Measurements from ENCODE around the gene LEFTY2.
"Not testable (repeated sequence)": the region's sequence is repeated elsewhere in the genome, so short reads cannot be mapped to it uniquely, and the experiment has no call there.

The LEFTY2 gene, protein sequence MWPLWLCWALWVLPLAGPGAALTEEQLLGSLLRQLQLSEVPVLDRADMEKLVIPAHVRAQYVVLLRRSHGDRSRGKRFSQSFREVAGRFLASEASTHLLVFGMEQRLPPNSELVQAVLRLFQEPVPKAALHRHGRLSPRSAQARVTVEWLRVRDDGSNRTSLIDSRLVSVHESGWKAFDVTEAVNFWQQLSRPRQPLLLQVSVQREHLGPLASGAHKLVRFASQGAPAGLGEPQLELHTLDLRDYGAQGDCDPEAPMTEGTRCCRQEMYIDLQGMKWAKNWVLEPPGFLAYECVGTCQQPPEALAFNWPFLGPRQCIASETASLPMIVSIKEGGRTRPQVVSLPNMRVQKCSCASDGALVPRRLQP

DNA sequence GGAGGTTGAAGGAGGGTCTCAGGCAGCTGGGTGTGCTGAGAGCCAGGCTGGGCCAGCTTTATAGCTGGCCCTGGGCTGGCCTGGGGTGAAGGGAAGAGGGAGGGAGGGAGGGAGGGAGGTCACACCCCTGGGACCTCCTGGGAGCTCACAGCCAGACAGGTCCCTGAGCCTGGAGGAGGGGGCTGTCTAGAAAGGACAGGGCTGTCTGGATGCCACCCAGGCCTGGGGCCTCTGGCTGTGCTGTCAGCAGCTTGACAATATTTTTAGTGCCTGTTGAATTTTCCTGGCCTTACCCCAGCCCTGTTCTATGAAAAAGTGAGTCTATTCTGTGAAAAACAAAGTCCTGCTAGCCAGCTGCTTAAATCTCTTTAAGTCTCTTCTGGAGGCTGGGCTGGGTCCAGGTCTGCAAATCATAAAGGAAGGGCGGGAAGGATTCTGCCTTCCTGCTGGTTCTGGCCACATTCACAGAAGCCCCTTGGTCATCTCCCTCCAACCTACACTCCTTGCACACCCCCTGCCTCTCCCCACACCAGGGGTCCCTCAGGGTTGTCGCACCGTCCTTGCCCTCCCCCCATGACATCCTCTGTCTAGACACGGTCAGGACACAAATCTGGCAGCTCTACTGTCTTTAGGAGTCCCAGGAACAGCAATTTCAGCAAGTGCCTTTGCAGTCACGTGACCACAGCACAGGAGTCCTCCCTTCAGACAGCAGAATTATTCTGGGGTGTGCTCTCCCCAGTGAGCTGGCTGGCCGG lies at the start of gene LEFTY2:
Gene LEFTY2, minus strand, starts transcription at position 34 of the 755 bp plus-strand sequence. CDS start 80 bp downstream, outside the sequence.
- DNase-seq (ENCODE audit: low read depth), result no peak

DNA sequence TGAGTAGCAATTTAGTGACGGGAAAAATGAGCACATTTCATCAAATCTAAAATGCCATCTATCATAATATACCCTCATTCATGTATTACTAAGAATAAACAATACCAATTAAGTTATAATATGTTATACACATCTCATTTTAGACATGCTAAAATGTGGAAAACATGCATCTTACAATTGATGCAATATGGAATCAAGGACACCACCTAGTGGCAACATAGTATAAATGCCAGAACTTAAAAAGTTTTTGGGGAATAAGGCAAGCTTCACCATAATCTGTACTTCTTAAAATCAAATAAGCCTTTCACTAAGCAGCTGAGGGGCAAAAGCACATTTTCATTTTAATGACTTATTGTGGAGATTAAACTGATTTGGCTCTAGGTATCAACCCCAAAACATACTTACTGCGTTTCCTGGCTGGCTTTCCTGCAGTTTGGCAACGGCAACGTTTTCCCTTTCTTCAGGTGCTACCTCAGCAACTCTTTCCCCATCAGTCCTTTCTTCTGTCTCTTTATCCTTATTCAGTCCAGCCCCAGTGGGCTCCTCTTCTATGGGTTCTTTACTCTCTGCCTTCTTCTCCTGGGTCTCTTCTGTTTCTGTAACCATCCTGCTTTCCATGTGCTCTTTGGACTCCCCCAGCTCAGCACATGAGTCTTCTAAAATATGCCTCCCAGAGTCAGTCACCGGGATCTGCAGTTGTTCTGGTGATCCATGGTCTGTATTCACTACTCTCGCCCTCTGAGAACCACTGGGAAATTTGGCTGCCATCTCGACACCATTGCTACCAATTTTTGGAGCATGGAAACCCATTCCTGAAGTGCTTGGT lies 46.7 kb upstream of the LEFTY2 start:
- DNase-seq (ENCODE audit: low read depth), result no peak

- DNase-seq (ENCODE audit: low read depth), result no peak
These were observed 40.7 kb upstream of the LEFTY2 start for GRCh38 chr1:225981714-225982113.

GRCh38 chr1:225980005-225980836 lies 39.2 kb upstream of the LEFTY2 start:
- no peak for DNase-seq (ENCODE audit: low read depth)

- no peak for DNase-seq (ENCODE audit: low read depth)
These were observed 38.4 kb upstream of the LEFTY2 start for GRCh38 chr1:225979421-225979820.

- DNase-seq (ENCODE audit: low read depth), result no peak
These were observed 37.1 kb upstream of the LEFTY2 start for GRCh38 chr1:225977937-225978748.

- not testable (repeated sequence) for DNase-seq (ENCODE audit: low read depth)
These were observed 34.1 kb upstream of the LEFTY2 start for GRCh38 chr1:225975146-225975545.

- DNase-seq (ENCODE audit: low read depth), result no peak
These were observed 33.4 kb upstream of the LEFTY2 start for GRCh38 chr1:225974454-225974853.

- DNase-seq (ENCODE audit: low read depth), result no peak
These were observed 32.1 kb upstream of the LEFTY2 start for GRCh38 chr1:225973158-225973557.

GRCh38 chr1:225972344-225973152 lies 31.5 kb upstream of the LEFTY2 start:
- no peak for DNase-seq (ENCODE audit: low read depth)

DNA sequence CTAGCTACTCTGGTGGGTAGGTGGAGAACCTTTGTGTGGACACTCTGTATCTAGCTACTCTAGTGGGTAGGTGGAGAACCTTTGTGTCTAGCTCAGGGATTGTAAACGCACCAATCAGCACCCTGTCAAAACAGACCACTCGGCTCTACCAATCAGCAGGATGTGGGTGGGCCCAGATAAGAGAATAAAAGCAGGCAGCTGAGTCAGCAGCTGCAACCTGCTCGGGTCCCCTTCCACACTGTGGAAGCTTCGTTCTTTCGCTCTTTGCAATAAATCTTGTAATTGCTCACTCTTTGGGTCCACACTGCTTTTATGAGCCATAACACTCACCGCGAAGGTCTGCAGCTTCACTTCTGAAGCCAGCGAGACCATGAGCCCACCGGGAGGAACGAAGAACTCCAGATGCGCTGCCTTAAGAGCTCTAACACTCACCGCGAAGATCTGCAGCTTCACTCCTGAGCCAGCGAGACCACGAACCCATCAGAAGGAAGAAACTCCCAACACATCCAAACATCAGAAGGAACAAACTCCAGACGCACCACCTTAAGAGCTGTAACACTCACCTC lies 29.7 kb upstream of the LEFTY2 start:
- not testable (repeated sequence) for DNase-seq (ENCODE audit: low read depth)

DNA sequence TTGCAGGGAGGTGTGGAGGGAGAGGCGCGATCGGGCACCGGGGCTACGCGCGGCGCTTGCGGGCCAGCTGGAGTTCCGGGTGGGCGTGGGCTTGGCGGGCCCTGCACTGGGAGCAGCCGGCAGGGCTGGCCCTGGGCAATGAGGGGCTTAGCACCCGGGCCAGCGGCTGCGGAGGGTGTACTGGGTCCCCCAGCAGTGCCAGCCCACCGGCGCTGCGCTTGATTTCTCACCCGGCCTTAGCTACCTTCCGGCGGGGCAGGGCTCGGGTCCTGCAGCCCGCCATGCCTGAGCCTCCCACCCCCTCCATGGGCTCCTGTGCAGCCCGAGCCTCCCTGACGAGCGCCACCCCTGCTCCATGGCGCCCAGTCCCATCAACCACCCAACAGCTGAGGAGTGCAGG lies 28.7 kb upstream of the LEFTY2 start:
- DNase-seq (ENCODE audit: low read depth), result not testable (repeated sequence)

GRCh38 chr1:225965231-225965630 lies 24.2 kb upstream of the LEFTY2 start:
- no peak for DNase-seq (ENCODE audit: low read depth)

- no peak for DNase-seq (ENCODE audit: low read depth)
These were observed 22.9 kb upstream of the LEFTY2 start for GRCh38 chr1:225963735-225964530.

DNA sequence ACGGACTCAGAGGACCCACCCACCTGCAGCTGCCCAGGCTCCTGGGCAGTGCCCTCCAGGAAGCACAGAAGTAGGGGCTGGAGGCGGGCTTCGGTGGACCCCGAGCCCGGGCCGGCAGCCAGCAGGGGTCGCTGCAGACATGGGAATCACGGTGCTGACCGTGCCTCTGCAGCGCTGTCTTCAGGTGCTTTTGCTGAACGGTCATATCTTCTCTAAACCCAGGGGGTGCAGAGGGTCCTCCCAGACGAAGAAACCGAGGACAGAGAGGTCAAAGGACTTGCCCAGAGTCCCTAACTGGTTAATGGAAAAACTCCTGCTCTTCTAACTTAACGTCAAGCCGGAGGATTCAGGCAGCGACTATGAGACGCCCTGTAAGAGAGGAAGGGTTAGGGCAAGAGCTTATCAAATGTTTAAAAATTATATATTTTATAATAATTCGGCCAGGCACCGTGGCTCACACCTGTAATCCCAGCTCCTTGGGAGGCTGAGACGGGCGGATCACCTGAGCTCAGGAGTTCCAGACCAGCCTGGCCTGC lies 21.5 kb upstream of the LEFTY2 start:
- DNase-seq (ENCODE audit: low read depth), result peak; percentile 39

GRCh38 chr1:225961659-225962439 lies 20.8 kb upstream of the LEFTY2 start:
- DNase-seq (ENCODE audit: low read depth), result no peak

DNA sequence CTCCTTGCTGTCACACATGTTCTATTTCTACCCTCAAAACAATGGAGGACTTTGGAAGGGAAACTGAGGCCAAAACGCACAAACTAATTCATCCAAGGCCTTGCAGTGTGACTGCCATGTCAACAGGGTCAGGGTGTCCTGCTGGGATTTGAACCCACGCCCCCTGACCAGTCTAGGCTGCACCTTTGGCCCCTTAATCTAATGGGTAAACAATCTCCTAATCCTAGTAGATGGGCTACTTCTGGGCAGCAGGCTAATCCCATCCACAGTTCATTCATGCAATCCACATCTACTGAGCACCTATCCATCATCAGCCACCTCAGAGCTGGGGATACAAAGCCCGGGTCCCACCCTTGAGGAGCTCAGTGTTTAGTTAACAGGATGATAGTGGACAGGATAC lies 17.0 kb upstream of the LEFTY2 start:
- no peak for DNase-seq (ENCODE audit: low read depth)

DNA sequence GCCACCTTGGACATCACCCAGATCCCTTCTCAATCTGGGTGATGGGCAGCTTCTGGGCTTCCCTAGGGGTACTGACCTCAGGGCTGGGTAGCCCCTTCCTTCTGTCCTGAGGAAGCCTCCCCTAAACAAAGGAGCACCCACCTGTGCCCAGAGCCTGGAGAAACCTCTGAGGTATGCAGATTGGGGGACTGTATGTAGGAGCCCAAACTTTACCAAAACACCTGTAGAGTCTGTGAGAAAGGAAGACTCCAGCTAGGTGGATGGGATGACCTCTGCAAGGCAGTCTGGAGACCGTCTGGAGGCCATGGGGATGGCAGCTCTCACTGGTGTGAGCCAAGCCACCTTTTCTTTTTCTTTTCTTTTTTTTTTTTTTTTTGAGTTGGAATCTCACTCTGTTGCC lies 13.7 kb upstream of the LEFTY2 start:
- no peak for DNase-seq (ENCODE audit: low read depth)

Data from stimulated activated CD8-positive, alpha-beta memory T cell treated with anti-CD3 and anti-CD28 coated beads, Interleukin-15, amount 100 ng/mL, for 1 hour (primary cell).